MCF 10A (cell line): ENCODE measurements around the gene POLD4. TPM values are rescaled to one million over a fixed set of nuclear protein-coding genes. Genes with fewer than 3 reads are reported as not detected.

Source experiments
- BruUV-seq: library from RNA; stranded (reverse); fragments of 400-500 nt; replicated peaks from 2 replicates; lab custom pipeline; 2021; lab: Mats Ljungman, UMichigan
- CTCF ChIA-PET: fragments of 300-600 bp; sonication (Branson Sonifier 250); formaldehyde crosslinking; extraction: SDS; loops from one replicate; lab custom pipeline; 2021; ENCODE audit warnings: antibody characterized with exemption, inconsistent platforms; lab: Yijun Ruan, JAX
- POLR2A ChIA-PET: fragments of 300-600, 350-650 bp; sonication (Branson Sonifier 250); formaldehyde crosslinking; extraction: SDS; loops from one replicate; lab custom pipeline; 2020; ENCODE audit warnings: antibody characterized with exemption, inconsistent platforms; lab: Yijun Ruan, JAX
- DNase-seq: peaks from one replicate; pipeline ENCODE4 v3.0.0-alpha.2; 2018; ENCODE audit not compliant: unreplicated experiment
- H3K27ac Mint-ChIP-seq: one replicate; pipeline ENCODE4 v1.8.0; 2022; ENCODE audit warnings: mild to moderate bottlenecking, low read depth, mixed read lengths; ENCODE audit not compliant: unreplicated experiment
- H3K27me3 Mint-ChIP-seq: one replicate; pipeline ENCODE4 v1.8.0; 2022; ENCODE audit warnings: mixed read lengths; ENCODE audit not compliant: insufficient read depth, unreplicated experiment
- H3K36me3 Mint-ChIP-seq: one replicate; pipeline ENCODE4 v1.8.0; 2022; ENCODE audit warnings: mild to moderate bottlenecking, moderate library complexity, mixed read lengths; ENCODE audit not compliant: insufficient read depth, unreplicated experiment
- H3K4me1 Mint-ChIP-seq: one replicate; pipeline ENCODE4 v1.8.0; 2022; ENCODE audit warnings: mixed read lengths; ENCODE audit not compliant: insufficient read depth, unreplicated experiment
- H3K4me3 Mint-ChIP-seq: one replicate; pipeline ENCODE4 v1.8.0; 2022; ENCODE audit warnings: mild to moderate bottlenecking, moderate library complexity, mixed read lengths; ENCODE audit not compliant: unreplicated experiment
- H3K9me3 Mint-ChIP-seq: one replicate; pipeline ENCODE4 v1.8.0; 2022; ENCODE audit warnings: mixed read lengths; ENCODE audit not compliant: unreplicated experiment
- CTCF ChIP-seq: fragments of 200-600 bp; IDR thresholded peaks from one replicate; pipeline ENCODE4 v1.8.0; 2022; ENCODE audit warnings: antibody characterized with exemption, mild to moderate bottlenecking; ENCODE audit not compliant: unreplicated experiment
- intact Hi-C: fragments of 100-400 bp; cut with micrococcal nuclease; formaldehyde crosslinking; loops from 2 replicates; pipeline ENCODE4 v1.14.1; 2022
- total RNA-seq: library from RNA; stranded (reverse); gene quantifications from 2 replicates; pipeline ENCODE4 v1.2.3, GENCODE V29; 2022

POLD4 gene
- total RNA-seq, 1 experiment from 2014 or later = 54.8 TPM

- Mint-ChIP-seq H3K27me3 (no peaks in the 10 kb centered on the region), H3K4me1 (peaks cover 42% of the 10 kb centered on the region), H3K4me3 (no peak overlapping the region), H3K36me3 (peaks cover 25% of the 10 kb centered on the region), H3K9me3 (no peaks in the 10 kb centered on the region), H3K27ac (no peak overlapping the region)
- TF ChIP-seq CTCF = no peak
- CTCF ChIA-PET = interaction anchor here (0.6 to 18.6 kb wide), 4 partner anchors 10 to 15 kb away, joined by 3 to 659 read pairs (median 4); partner anchors contain the start of gene CLCF1
- BruUV-seq = no TSS peak
- POLR2A ChIA-PET = interaction anchor here (0.7 to 1.2 kb wide), 3 partner anchors 9 to 25 kb away, joined by 3 to 4 read pairs (median 4); partner anchors contain the start of gene RAD9A
- no peak for DNase-seq
- intact Hi-C loops = no loop called here
Measured at GRCh38 chr11:67365736-67366444, 12.5 kb upstream of the POLD4 start.

DNA sequence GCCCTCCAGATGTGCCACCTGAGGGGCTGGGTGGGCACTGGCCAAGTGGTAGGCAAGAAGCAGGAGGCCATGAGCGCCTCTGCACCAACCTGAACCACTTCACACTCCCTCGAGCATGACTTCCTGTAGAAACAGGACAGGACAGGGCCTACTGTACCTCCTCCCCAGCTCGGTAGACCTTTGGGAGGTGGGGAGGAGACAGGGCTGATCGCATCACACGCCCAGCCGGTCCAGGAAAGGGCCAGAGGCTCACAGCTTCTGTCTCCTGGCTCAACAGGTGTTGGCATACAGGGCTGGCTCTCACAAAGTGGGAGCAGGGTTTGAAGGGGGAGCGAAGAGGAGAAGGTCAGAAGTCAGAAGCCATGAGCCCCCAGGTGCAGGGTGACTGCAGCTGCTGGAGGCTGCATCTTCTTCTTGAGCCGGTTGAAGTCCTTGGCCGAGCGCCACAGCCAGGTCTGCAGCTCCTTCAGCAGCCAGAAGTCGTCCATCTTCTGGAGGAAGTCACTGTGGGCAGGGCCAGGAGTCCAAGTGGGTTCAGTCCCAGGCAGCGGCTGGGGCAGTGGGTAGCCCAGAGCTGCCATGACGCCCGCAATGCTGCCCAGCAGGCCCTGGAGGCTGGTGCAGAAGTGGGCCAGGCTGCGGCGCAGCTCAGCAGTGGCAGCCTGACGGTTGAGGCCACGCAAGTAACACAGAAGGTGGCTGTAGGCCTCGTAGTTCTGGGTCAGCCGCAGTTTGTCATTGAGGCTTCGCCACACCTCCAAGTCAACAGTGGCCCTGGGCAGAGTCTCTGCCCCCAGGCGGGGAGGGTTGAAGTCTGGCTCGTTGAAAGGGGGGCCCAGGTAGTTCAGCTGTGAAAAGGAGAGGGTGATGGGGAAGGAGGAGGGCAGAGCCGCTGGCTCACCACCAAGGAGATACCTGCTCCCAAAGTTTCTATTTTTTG lies 11.7 kb upstream of the POLD4 start:
- H3K4me1 Mint-ChIP-seq = peaks cover 35% of the 10 kb centered on the region
- no peak overlapping the region for H3K4me3 Mint-ChIP-seq
- DNase-seq = no peak
- no peaks in the 10 kb centered on the region for H3K27me3 Mint-ChIP-seq
- no peak for TF ChIP-seq CTCF
- peaks cover 19% of the 10 kb centered on the region for H3K36me3 Mint-ChIP-seq
- H3K27ac Mint-ChIP-seq = no peak overlapping the region
- intact Hi-C loops = no loop called here
- ChIA-PET CTCF (interaction anchor here (1.5 to 18.6 kb wide), 2 partner anchors 9 to 13 kb away, joined by 4 to 659 read pairs; partner anchors contain the start of gene CLCF1), POLR2A (interaction anchor here (1.0 to 1.2 kb wide), 2 partner anchors 8 to 26 kb away, joined by 4 read pairs; partner anchors contain the start of gene RAD9A)
- BruUV-seq = no TSS peak
- H3K9me3 Mint-ChIP-seq = no peaks in the 10 kb centered on the region

GRCh38 chr11:67364169-67364568 lies 10.8 kb upstream of the POLD4 start:
- ChIA-PET CTCF (interaction anchor here (3.0 to 18.6 kb wide), 2 partner anchors 13 to 14 kb away, joined by 20 to 659 read pairs; partner anchors contain the start of gene CLCF1), POLR2A (interaction anchor here (1.7 kb wide), 1 partner anchor 218 kb away, joined by 4 read pairs; no protein-coding TSS in a partner anchor)
- H3K9me3 Mint-ChIP-seq = no peaks in the 10 kb centered on the region
- no peaks in the 10 kb centered on the region for H3K27me3 Mint-ChIP-seq
- peaks cover 14% of the 10 kb centered on the region for H3K36me3 Mint-ChIP-seq
- intact Hi-C loops = no loop called here
- no TSS peak for BruUV-seq
- no peak overlapping the region for H3K27ac Mint-ChIP-seq
- TF ChIP-seq CTCF = no peak
- H3K4me3 Mint-ChIP-seq = no peak overlapping the region
- DNase-seq = no peak
- H3K4me1 Mint-ChIP-seq = peaks cover 35% of the 10 kb centered on the region
